HCT116 (cell line): Measurements from ENCODE around the gene VWA3B. TPM values are rescaled to one million over a fixed set of nuclear protein-coding genes. Genes with fewer than 3 reads are reported as not detected.

Experiments
- ATAC-seq: fragments of 200-7000 bp; cut with Tn5 transposase; 2 replicates; pipeline ENCODE4 v1.9.1; 2020; ENCODE audit warnings: mild to moderate bottlenecking, moderate library complexity
- BruUV-seq: library from RNA; stranded (reverse); fragments of 400-500 nt; replicated peaks from 2 replicates; lab custom pipeline; 2021; lab: Mats Ljungman, UMichigan
- CTCF ChIA-PET: fragments of 300-600 bp; sonication (Branson Sonifier 250); formaldehyde crosslinking; loops from one replicate; lab custom pipeline; 2021; ENCODE audit warnings: antibody characterized with exemption; lab: Charles Lee
- POLR2A ChIA-PET: fragments of 300-600, 350-600 bp; sonication (Branson Sonifier 250); formaldehyde crosslinking; loops from one replicate; lab custom pipeline; 2021; ENCODE audit warnings: antibody characterized with exemption; lab: Charles Lee
- RAD21 ChIA-PET, 2 experiments: fragments of 300-600 bp; sonication (Branson Sonifier 250); formaldehyde crosslinking; loops; one replicate each; lab custom pipeline; 2023; ENCODE audit warnings: low total read pairs in 2 of 2; ENCODE audit not compliant: uncharacterized antibody in 2 of 2, unreplicated experiment in 2 of 2, low non-redundant PET in 1 of 2; lab: Charles Lee
- DNase-seq: peaks from one replicate; pipeline ENCODE4 v3.0.0-alpha.2; 2010; ENCODE audit warnings: low read depth, low spot score
- H2AFZ ChIP-seq: fragments of 200-600 bp; shearing (Covaris generic), sonication (generic); 2 replicates; pipeline ENCODE4 v1.6.1; 2017; ENCODE audit warnings: low read depth, mixed run types, mixed read lengths, antibody characterized with exemption, low read length; ENCODE audit not compliant: poor library complexity, severe bottlenecking
- H3K27ac ChIP-seq: 2 replicates; pipeline ENCODE4 v1.5.1; 2012; ENCODE audit warnings: low read depth, low read length
- H3K27me3 ChIP-seq: fragments of 200-600 bp; sonication (generic); 2 replicates; pipeline ENCODE4 v1.6.1; 2016; ENCODE audit warnings: mixed run types, low read length, mixed read lengths; ENCODE audit not compliant: insufficient read depth
- H3K36me3 ChIP-seq, 2 experiments: fragments of 200-500 bp in 1 of 2; fragments of 200-600 bp in 1 of 2; sonication (Bioruptor generic) in 1 of 2; sonication (generic) in 1 of 2; 2 replicates each; pipeline versions ENCODE4 v1.5.1 to v1.6.1; 2014 to 2016; ENCODE audit warnings: low read length in 2 of 2, inconsistent platforms in 1 of 2, mixed read lengths in 1 of 2, mixed run types in 1 of 2; ENCODE audit not compliant: insufficient read depth in 2 of 2, control insufficient read depth in 1 of 2
- H3K4me1 ChIP-seq, 2 experiments: fragments of 200-600 bp in 1 of 2; sonication (generic) in 1 of 2; 2 replicates each; pipeline versions ENCODE4 v1.5.1 to v1.6.1; 2012 to 2017; ENCODE audit warnings: low read length in 2 of 2, inconsistent platforms in 1 of 2, mild to moderate bottlenecking in 1 of 2, mixed read lengths in 1 of 2, mixed run types in 1 of 2, moderate library complexity in 1 of 2; ENCODE audit not compliant: insufficient read depth in 2 of 2, control insufficient read depth in 1 of 2
- H3K4me2 ChIP-seq: fragments of 200-600 bp; sonication (generic); 2 replicates; pipeline ENCODE4 v1.6.1; 2017; ENCODE audit warnings: mixed run types, low read length, mixed read lengths
- H3K4me3 ChIP-seq, 2 experiments: fragments of 200-600 bp in 1 of 2; sonication (generic) in 1 of 2; replicated peaks in 1 of 2; 2 replicates each; pipeline ENCODE4 v1.5.1; 2011 to 2016; ENCODE audit warnings: low read length in 2 of 2, control low read depth in 1 of 2, low read depth in 1 of 2, mild to moderate bottlenecking in 1 of 2, mixed read lengths in 1 of 2, mixed run types in 1 of 2
- H3K79me2 ChIP-seq: fragments of 200-600 bp; sonication (generic); 2 replicates; pipeline ENCODE4 v1.6.1; 2017; ENCODE audit warnings: mild to moderate bottlenecking, mixed run types, low read length, moderate library complexity, mixed read lengths; ENCODE audit not compliant: insufficient read depth
- H3K9ac ChIP-seq: fragments of 200-600 bp; sonication (generic); 2 replicates; pipeline ENCODE4 v1.6.1; 2016; ENCODE audit warnings: low read length, mixed read lengths
- H3K9me2 ChIP-seq: fragments of 200-600 bp; sonication (generic), shearing (Covaris generic); 2 replicates; pipeline ENCODE4 v1.6.1; 2017; ENCODE audit warnings: mixed run types, mild to moderate bottlenecking, moderate library complexity; ENCODE audit not compliant: insufficient read depth
- H3K9me3 ChIP-seq, 2 experiments: fragments of 200-500 bp in 1 of 2; fragments of 200-600 bp in 1 of 2; sonication (Bioruptor generic) in 1 of 2; sonication (generic) in 1 of 2; 2 replicates each; pipeline ENCODE4 v1.6.1; 2014 to 2017; ENCODE audit warnings: low read length in 2 of 2, mixed read lengths in 2 of 2, inconsistent platforms in 1 of 2, low read depth in 1 of 2, mild to moderate bottlenecking in 1 of 2, mixed run types in 1 of 2, moderate library complexity in 1 of 2; ENCODE audit not compliant: control insufficient read depth in 1 of 2, insufficient read depth in 1 of 2
- H4K20me1 ChIP-seq: fragments of 200-600 bp; sonication (generic), shearing (Covaris generic); 2 replicates; pipeline ENCODE4 v1.6.1; 2017; ENCODE audit warnings: mixed run types, mild to moderate bottlenecking, moderate library complexity; ENCODE audit not compliant: insufficient read depth
- CBX3 ChIP-seq: IDR thresholded peaks from 2 replicates; pipeline ENCODE4 v1.6.1; 2012; ENCODE audit warnings: low read depth
- EGR1 ChIP-seq: IDR thresholded peaks from 2 replicates; pipeline ENCODE4 v1.6.1; 2012; ENCODE audit warnings: low read depth
- ELF1 ChIP-seq: IDR thresholded peaks from 2 replicates; pipeline ENCODE4 v1.6.1; 2012; ENCODE audit warnings: low read depth, borderline replicate concordance
- EZH2 ChIP-seq: fragments of 200-600 bp; sonication (generic); IDR thresholded peaks from 2 replicates; pipeline ENCODE4 v1.6.1; 2017; ENCODE audit warnings: antibody characterized with exemption, mixed run types
- EZH2phosphoT487 ChIP-seq: fragments of 200-600 bp; IDR thresholded peaks from 2 replicates; pipeline ENCODE4 v1.6.1; 2018; ENCODE audit warnings: antibody characterized with exemption, borderline replicate concordance
- FOSL1 ChIP-seq: IDR thresholded peaks from 2 replicates; pipeline ENCODE4 v1.6.1; 2012; ENCODE audit warnings: low read depth
- JUND ChIP-seq: IDR thresholded peaks from 2 replicates; pipeline ENCODE4 v1.6.1; 2012
- POLR2A ChIP-seq: IDR thresholded peaks from 2 replicates; pipeline ENCODE4 v1.7.0; 2011; ENCODE audit warnings: borderline replicate concordance; ENCODE audit not compliant: insufficient read depth, insufficient read length; ENCODE audit errors: extremely low read depth
- SIN3A ChIP-seq: IDR thresholded peaks from 2 replicates; pipeline ENCODE4 v1.6.1; 2012; ENCODE audit warnings: low read depth
- SP1 ChIP-seq: IDR thresholded peaks from 2 replicates; pipeline ENCODE4 v1.6.1; 2012; ENCODE audit warnings: low read depth
- ZBTB33 ChIP-seq: IDR thresholded peaks from 2 replicates; pipeline ENCODE4 v1.6.1; 2011; ENCODE audit warnings: mild to moderate bottlenecking, low read length, moderate library complexity; ENCODE audit not compliant: insufficient replicate concordance; ENCODE audit errors: extremely low read depth
- intact Hi-C: fragments of 100-400 bp; cut with micrococcal nuclease; formaldehyde crosslinking; loops from 2 replicates; pipeline ENCODE4 v1.10.0; 2022
- total RNA-seq: library from RNA; stranded (reverse); gene quantifications from one replicate; pipeline ENCODE4 v1.2.1, GENCODE V29; 2021; ENCODE audit not compliant: unreplicated experiment
- TF ChIP-seq, protein P1 (sequence below): IDR thresholded peaks from 2 replicates; pipeline ENCODE4 v1.6.1; 2012

Gene VWA3B
- total RNA-seq, 1 experiment from 2014 or later = 0.47 TPM

DNA sequence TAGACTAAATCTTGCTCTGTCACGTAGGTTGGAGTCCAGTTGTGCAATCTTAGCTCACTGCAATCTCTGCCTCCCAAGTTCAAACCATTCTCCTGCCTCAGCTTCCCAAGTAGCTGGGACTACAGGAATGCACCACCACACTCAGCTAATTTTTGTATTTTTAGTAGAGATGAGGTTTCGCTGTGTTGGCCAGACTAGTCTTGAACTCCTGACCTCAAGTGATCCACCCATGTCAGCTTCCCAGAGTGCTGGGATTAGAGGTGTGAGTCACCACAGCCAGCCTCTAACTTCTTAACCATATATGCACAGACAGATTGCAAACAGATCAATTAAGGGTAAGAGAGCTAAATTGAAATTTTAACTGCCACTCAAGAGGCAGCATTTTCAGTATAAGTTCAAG is 237.2 kb downstream of the VWA3B start:
- H4K20me1 ChIP-seq = no peaks in the 10 kb centered on the region
- no peak overlapping the region for H2AFZ ChIP-seq
- no peaks in the 10 kb centered on the region for H3K79me2 ChIP-seq
- no TSS peak for BruUV-seq
- no peak overlapping the region for H3K4me3 ChIP-seq
- intact Hi-C loops = no loop called here
- no peaks in the 10 kb centered on the region for H3K9me2 ChIP-seq
- TF ChIP-seq EGR1 (no peak), SIN3A (no peak), EZH2 (no peak), ELF1 (no peak), POLR2A (no peak), CBX3 (no peak), EZH2phosphoT487 (no peak), SP1 (no peak), ZBTB33 (no peak), JUND (no peak), FOSL1 (no peak)
- TF ChIP-seq, protein P1, sequence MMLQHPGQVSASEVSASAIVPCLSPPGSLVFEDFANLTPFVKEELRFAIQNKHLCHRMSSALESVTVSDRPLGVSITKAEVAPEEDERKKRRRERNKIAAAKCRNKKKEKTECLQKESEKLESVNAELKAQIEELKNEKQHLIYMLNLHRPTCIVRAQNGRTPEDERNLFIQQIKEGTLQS = no peak
- H3K36me3 ChIP-seq = no peaks in the 10 kb centered on the region
- RAD21 ChIA-PET = no interaction called here
- POLR2A ChIA-PET = no interaction called here
- H3K27ac ChIP-seq = no peak overlapping the region
- H3K4me1 ChIP-seq = peaks cover 0 to 4% of the 10 kb centered on the region in 2 experiments; a peak in 1 of 4 replicates
- ATAC-seq = no peak
- CTCF ChIA-PET = no interaction called here
- DNase-seq = no peak
- no peak overlapping the region for H3K4me2 ChIP-seq
- H3K9ac ChIP-seq = no peak overlapping the region
- H3K27me3 ChIP-seq = no peaks in the 10 kb centered on the region
- H3K9me3 ChIP-seq = peaks cover 4 to 10% of the 10 kb centered on the region in 2 experiments; a peak in 2 of 4 replicates
